C1 segment of cervical spinal cord (tissue), 14 donors: ENCODE results near the gene RHEB.
"Not testable (repeated sequence)": the region's sequence is repeated elsewhere in the genome, so short reads cannot be mapped to it uniquely, and the experiment has no call there.

ENCODE experiments used
- DNase-seq, 14 donors: peaks; one replicate each; lab custom pipeline; 2025; lab: John Stamatoyannopoulos, UW

Gene RHEB

DNA sequence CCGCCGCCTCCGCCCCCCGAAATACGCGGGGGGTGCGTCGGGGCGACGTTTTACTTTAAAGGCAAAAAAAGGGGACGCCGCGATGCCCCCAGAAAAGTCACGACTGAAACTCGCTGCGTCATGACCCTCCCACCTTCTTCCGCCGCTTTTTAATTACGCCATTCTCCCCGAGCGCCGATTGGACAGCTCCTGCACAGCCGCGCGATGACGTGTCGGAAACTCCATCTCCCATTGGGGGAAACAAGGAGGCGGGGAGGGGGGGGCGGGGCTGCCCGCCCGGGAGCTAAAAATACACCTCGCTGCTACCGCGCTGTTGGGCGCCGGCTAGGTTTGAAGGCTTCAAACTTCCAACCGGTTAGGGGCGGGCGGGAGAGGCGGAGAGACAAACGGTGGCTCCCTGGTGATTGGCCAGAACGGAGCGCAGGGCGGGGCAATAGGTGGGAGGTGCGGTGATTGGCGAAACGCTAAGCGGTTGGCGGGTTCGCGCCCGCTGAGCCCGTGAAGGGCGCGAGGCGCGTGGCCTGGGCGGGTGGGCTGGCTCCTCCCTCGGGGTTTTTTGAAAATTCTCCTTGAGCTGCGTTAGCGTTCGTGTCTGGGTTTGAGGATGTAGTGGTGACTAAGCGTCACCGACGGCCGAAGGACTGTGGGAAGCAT lies at the start of gene RHEB:
Gene RHEB, minus strand, starts transcription at position 131 of the 654 bp plus-strand sequence. CDS start 384 bp downstream, outside the sequence.
- DNase-seq: peak; percentile 61 to 99 (median 93)

DNA sequence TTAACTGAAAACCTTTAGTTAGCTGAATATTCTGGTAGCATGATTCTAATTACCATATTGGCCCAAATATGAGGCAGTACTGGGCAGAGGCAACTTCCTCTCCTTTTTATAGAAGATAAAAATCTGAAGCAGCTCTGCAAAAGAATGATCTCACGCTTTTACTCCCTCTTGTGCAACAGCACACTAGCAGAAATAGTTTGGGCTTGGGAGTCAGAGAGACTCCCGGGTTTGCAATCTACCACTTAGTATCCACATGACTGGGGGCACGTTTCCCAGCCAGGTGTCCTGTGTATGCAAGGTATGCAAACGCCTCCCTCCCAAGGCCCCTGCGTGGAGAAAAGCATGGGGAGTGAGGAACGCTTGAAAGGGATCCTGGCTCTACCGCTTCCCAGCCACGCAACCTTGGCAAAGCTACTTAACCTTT lies 47.2 kb upstream of the RHEB start:
- no peak for DNase-seq

GRCh38 chr7:151565541-151565940 lies 45.8 kb upstream of the RHEB start:
- no peak for DNase-seq

GRCh38 chr7:151560243-151560642 lies 40.5 kb upstream of the RHEB start:
- DNase-seq: no peak

DNA sequence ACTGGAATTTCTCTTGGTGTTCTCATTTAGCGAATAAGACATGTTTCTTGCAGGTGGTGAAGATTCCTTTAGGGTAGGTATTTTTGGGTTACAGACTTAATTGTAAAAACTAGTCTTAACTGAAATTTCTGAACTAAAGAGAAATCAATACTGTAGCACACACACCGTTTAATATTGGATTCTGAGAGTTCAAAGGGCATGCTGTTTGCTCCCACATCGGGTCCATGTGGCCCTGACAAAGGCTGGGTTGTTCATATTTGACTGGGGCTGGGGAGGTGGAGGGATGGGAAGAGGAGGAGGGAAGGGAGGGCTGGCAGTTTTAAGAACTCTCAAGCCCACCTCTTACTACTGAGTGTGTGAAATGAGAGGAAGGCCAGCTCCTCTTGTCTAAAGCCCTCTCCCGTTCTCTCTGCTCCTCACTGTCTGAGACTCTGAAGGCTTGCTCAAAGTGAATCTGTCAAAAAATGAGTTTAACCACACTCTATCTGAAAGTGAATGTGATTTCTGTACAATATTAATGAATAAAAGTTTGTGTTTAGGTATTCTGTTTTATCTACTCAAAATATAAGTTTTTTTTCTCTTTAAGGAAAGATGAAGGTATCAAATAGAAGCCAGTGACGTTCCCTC lies 40.0 kb upstream of the RHEB start:
- DNase-seq: no peak

DNA sequence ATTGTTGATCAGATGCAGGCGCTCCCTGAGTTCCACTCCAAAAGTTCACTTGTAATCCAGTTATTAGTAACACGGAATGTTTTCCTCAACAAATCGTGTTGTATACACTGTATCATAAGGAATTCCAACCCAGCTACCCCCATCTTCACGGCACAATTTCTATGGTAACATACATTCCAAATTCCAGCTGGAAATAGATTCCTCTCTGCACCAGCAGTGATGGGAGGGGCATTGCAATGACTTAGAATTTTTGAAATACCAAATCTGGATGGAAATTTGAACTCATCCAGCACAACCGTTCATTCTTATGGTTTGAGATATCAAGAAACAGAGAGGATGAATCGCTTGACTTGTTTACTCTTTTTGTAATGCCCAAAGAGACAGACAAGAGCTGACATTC lies 38.9 kb upstream of the RHEB start:
- DNase-seq: no peak

DNA sequence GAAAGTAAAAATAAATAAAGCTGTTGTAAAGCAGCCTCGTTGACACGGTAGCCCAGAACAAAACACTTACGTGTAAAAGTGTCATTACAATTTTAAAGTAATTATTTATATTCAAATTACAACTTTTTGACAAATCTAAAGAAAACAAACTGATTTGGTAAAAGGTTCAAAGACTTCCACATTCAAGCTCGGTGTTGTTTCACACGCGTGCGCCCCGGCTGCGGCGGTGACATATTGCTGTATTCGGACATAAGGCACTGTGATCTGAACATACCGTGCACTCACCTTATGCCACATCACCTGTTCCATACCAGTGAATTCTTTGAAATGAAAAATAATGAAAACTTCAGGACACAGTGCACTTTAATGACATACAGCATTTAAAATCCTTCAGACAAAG lies 36.9 kb upstream of the RHEB start:
- no peak for DNase-seq

DNA sequence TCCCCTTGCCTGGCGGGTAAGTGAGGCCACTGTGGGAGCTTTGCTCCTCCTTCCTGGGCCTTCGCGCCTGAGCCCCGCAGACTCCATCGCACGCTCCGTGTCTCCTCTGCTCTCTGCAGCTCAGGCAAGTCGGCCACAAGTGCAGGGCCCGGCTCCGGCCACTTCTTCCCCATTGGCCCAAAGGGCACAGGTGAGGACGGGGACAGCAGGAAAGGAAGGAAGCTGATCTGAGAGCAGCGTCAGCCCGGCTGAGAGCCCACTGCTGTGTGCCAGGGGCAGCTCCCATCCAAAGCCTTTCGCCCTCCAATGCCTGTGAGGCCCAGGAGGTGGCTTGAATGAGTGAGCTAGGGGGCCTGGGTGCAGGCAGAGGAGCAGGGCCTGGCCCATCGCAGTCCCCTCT lies 33.7 kb upstream of the RHEB start:
- DNase-seq: no peak

- peak in 4 of 14 donors; percentile 14 to 53 (median 23) for DNase-seq
Measured at GRCh38 chr7:151552352-151553028, 32.8 kb upstream of the RHEB start.

DNA sequence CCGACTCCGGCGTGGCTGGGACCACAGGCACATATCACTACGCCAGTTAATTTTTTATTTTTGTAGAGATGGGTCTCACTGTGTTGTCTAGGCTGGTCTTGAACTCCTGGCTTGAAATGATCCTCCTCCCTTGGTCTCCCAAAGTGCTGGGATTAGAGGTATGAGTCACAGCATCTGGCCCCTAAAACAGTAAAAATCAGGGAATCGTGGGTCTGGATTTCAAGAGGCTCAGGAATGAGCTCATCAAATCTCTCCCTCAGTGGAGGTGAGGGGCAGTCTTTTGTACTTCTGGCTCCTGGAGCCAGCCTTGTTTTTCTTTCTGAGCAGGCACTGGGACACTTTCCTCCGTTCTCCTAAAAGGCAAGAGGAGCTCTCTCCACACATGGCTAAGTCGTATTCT lies 32.1 kb upstream of the RHEB start:
- no peak for DNase-seq

GRCh38 chr7:151550656-151551286 lies 31.1 kb upstream of the RHEB start:
- no peak for DNase-seq

DNA sequence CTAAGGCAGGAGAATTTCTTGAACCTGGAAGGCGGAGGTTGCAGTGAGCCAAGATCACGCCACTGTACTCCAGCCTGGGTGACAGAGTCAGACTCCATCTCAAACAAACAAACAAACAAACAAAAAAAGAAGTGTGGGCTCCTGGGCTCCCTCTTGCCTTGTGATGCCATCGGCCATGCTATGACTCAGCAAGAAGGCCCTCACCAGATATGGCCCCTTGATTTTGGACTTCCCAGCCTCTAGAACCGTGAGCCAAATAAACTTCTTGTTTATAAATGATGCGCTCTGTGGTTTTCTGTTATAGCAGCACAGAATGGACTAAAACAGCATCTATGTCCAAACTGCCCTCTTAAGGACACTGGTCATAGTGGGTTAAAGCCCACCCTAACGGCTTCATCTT lies 29.9 kb upstream of the RHEB start:
- DNase-seq: no peak

GRCh38 chr7:151549083-151549482 lies 29.4 kb upstream of the RHEB start:
- no peak for DNase-seq

- no peak for DNase-seq
Measured at GRCh38 chr7:151544183-151544582, 24.5 kb upstream of the RHEB start.

GRCh38 chr7:151542606-151543130 lies 23.0 kb upstream of the RHEB start:
- peak in 1 of 14 donors; percentile 77 for DNase-seq

DNA sequence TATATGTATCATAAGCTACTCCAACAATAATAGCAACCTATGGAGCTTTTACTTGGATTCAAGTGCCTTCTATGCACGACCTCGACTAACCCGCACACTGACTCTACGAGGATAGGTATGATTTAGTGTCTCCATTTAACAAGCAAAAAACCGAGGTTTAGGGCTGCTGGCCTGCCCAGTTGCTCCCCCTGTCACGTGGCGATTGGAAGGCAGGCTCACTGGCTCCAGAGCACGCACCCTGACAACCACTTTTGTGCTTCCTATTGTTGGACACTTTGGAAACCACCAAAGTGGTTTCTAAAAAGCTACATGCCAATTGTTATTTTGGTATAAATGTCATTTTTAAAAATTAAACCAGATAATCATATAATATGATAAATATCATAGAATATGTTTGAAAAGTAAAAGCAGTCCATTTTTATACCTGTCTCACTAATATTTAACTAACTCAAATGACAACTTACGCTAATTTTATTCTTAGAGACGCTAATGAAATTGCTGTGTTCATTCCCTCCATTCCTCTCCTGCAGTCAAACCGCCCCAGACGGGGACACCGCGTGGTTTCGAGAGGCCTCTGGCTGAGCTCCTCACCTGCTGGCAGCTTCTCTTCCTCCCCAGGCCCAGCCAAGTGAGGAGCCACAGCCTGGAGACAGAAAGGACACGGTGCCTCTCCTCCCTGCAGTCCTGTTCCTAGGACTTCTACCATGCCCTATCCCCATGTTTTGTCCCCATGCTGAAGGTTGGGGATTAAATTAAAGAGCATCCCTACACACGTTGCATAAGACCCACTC lies 22.2 kb upstream of the RHEB start:
- DNase-seq: peak in 1 of 14 donors; percentile 79

DNA sequence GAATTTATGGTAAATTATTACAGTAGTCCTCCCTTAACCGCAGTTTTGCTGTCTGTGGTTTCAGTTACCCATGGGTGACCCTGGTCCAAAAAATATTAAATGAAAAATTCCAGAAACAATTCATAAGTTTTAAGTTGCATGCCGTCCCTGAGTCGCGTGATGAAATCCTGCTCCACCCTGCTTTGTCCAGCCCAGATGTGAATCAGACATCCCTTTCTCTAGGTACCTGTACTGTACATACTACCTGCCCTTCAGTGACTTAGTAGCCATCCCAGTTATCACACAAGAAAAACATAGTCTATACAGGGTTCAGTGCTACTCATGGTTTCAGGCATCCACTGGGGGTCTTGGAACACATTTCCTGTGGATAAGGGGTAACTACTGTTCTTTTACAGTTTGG lies 20.5 kb upstream of the RHEB start:
- DNase-seq: no peak

DNA sequence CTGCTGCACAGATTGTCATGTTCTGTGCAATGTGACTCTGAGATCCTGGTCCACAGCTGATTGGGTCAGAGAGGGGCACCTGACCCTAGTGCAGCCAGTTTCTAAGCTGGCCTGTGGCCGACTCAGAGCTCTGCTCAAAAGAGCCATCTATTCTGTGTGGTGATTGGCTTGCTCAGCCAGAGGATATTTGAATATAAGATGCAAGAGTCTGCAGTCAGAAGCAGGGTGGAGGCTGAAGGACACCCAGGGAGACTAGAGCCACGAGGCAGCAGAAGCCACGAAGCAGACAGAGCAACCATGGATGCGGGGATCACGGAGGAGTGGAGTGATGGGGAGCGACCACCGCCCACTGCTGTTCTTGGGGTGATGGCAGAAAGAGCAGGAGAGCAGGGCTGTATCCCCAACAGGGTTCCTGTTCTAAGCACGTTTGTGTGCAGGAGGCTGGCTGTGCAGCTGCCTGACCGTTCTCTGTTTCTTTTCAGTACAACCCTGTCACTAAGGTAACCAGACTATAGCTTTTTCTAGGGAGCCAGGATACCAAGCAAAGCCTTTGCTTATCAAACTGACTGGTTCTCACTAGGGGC lies 19.5 kb upstream of the RHEB start:
- peak in 10 of 14 donors; percentile 18 to 95 (median 44) for DNase-seq

GRCh38 chr7:151537818-151538561 lies 18.3 kb upstream of the RHEB start:
- DNase-seq: peak in 5 of 14 donors; percentile 21 to 55 (median 37)

GRCh38 chr7:151536178-151536577 lies 16.5 kb upstream of the RHEB start:
- not testable (repeated sequence) for DNase-seq
